Sigmoid colon (tissue), 7 donors: ENCODE results near the gene ZSWIM8. TPM values are rescaled to one million over a fixed set of nuclear protein-coding genes. Genes with fewer than 3 reads are reported as not detected.

Experiments
- DNase-seq: peaks from one replicate; pipeline ENCODE4 v3.0.0-alpha.2; 2019
- H3K27ac ChIP-seq, 4 donors: fragments of 200-600 bp; sonication (generic); one replicate each; pipeline ENCODE4 v1.5.1; 2016 to 2019; ENCODE audit warnings: mild to moderate bottlenecking in 1 of 4
- H3K27me3 ChIP-seq, 3 donors: fragments of 200-600 bp; sonication (generic); one replicate each; pipeline ENCODE4 v1.5.1; 2019; ENCODE audit warnings: mild to moderate bottlenecking in 1 of 3
- H3K36me3 ChIP-seq, 4 donors: fragments of 200-600 bp; sonication (generic); one replicate each; pipeline ENCODE4 v1.5.1; 2016 to 2019
- H3K4me1 ChIP-seq, 4 donors: fragments of 200-600 bp; sonication (generic); one replicate each; pipeline ENCODE4 v1.5.1; 2017 to 2019
- H3K4me3 ChIP-seq, 4 donors: fragments of 200-600 bp; sonication (generic); one replicate each; pipeline ENCODE4 v1.5.1; 2017 to 2019; ENCODE audit warnings: mild to moderate bottlenecking in 2 of 4, moderate library complexity in 1 of 4
- H3K9me3 ChIP-seq, 4 donors: fragments of 200-600 bp in 3 of 4; sonication (generic) in 3 of 4; one replicate each; pipeline versions ENCODE4 v1.5.1 to v1.6.1; 2013 to 2019
- EP300 ChIP-seq, 4 donors: sonication (generic); formaldehyde crosslinking; IDR thresholded peaks; one replicate each; pipeline ENCODE4 v1.6.1; 2017; ENCODE audit warnings: antibody characterized with exemption in 4 of 4
- POLR2A ChIP-seq, 2 donors: fragments of 450-650 bp; IDR thresholded peaks; one replicate each; pipeline ENCODE4 v1.6.1; 2016; ENCODE audit warnings: antibody characterized with exemption in 2 of 2, mild to moderate bottlenecking in 2 of 2, moderate library complexity in 2 of 2
- POLR2AphosphoS5 ChIP-seq, 4 donors: sonication (generic); formaldehyde crosslinking; IDR thresholded peaks; one replicate each; pipeline ENCODE4 v1.6.1; 2017; ENCODE audit warnings: antibody characterized with exemption in 4 of 4
- WGBS, 2 donors: extraction: QIAGEN DNeasy Blood & Tissue Kit; methylation state at CpG; one replicate each; pipeline ENCODE4 v1.1.7; 2013; 5-methylcytosine and 5-hydroxymethylcytosine counted together
- intact Hi-C: fragments of 100-400 bp; cut with DNase I; formaldehyde crosslinking; loops from one replicate; pipeline ENCODE4 v1.15.1; 2023
- polyA plus RNA-seq, 3 donors: library from polyadenylated mRNA; stranded (reverse); fragments of 200-250 nt; gene quantifications; one replicate each; pipeline ENCODE4 v1.2.3, GENCODE V29; 2013
- total RNA-seq, 4 donors: library from RNA; depleted of rRNA; stranded (reverse); fragments of >200 nt; gene quantifications; one replicate each; pipeline ENCODE4 v1.1.0, GENCODE V29; 2016
- TF ChIP-seq, protein P1 (sequence below), 4 experiments: fragments of 450-650 bp in 3 of 4; fragments of 200-600 bp in 1 of 4; IDR thresholded peaks; one replicate each; pipeline ENCODE4 v1.5.1; 2016 to 2019; ENCODE audit warnings: antibody characterized with exemption in 4 of 4, mild to moderate bottlenecking in 3 of 4, moderate library complexity in 2 of 4
- donor health status: healthy with polysubstance abuse.
- donor health status: Bipolar disorder and iron deficiency.
- donor health status: healthy.

Gene ZSWIM8
- total and polyA plus RNA-seq, 7 donors = 34.8 to 138 (median 61.8) TPM

DNA sequence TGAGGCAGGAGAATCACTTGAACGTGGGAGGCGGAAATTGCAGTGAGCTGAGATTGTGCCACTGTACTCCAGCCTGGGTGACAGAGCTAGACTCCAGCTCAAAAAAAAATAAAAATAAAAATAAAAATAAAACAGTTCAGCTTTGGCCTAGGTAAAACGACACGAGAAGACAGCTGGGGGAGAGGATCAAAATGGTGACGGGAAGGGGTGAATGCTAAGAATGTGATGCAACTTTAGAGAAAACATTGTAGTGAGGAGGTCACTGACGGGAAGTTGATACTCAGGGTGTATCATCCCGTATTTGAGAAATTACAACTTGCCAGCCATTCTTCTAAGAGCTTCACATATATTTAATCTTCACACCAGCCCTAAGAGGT lies 24.9 kb downstream of the ZSWIM8 start:
- Histone ChIP-seq H3K27me3 (no peaks in the 10 kb centered on the region), H3K27ac (peak overlapping the region; percentile 89 to 99 (median 95)), H3K36me3 (peaks cover 20 to 66% (median 45%) of the 10 kb centered on the region in 4 donors), H3K4me1 (peaks cover 0 to 39% (median 26%) of the 10 kb centered on the region in 4 donors), H3K9me3 (no peaks in the 10 kb centered on the region), H3K4me3 (peak overlapping the region; percentile 61 to 98 (median 84))
- 67 to 82% methylated on average over 7 of the region's 7 CpGs for WGBS, 2 donors
- intact Hi-C loops = loop anchor here (2.0 kb wide), 1 partner anchor 26 kb away; the partner anchor contains the start of gene ZSWIM8
- no peak for DNase-seq
- TF ChIP-seq POLR2A (IDR thresholded peaks at IDR 0.05) = no peak
- TF ChIP-seq EP300 (IDR thresholded peaks at IDR 0.05) = no peak
- no peak for TF ChIP-seq POLR2AphosphoS5 (IDR thresholded peaks at IDR 0.05)
- TF ChIP-seq, protein P1, sequence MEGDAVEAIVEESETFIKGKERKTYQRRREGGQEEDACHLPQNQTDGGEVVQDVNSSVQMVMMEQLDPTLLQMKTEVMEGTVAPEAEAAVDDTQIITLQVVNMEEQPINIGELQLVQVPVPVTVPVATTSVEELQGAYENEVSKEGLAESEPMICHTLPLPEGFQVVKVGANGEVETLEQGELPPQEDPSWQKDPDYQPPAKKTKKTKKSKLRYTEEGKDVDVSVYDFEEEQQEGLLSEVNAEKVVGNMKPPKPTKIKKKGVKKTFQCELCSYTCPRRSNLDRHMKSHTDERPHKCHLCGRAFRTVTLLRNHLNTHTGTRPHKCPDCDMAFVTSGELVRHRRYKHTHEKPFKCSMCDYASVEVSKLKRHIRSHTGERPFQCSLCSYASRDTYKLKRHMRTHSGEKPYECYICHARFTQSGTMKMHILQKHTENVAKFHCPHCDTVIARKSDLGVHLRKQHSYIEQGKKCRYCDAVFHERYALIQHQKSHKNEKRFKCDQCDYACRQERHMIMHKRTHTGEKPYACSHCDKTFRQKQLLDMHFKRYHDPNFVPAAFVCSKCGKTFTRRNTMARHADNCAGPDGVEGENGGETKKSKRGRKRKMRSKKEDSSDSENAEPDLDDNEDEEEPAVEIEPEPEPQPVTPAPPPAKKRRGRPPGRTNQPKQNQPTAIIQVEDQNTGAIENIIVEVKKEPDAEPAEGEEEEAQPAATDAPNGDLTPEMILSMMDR (IDR thresholded peaks at IDR 0.05) = no peak

DNA sequence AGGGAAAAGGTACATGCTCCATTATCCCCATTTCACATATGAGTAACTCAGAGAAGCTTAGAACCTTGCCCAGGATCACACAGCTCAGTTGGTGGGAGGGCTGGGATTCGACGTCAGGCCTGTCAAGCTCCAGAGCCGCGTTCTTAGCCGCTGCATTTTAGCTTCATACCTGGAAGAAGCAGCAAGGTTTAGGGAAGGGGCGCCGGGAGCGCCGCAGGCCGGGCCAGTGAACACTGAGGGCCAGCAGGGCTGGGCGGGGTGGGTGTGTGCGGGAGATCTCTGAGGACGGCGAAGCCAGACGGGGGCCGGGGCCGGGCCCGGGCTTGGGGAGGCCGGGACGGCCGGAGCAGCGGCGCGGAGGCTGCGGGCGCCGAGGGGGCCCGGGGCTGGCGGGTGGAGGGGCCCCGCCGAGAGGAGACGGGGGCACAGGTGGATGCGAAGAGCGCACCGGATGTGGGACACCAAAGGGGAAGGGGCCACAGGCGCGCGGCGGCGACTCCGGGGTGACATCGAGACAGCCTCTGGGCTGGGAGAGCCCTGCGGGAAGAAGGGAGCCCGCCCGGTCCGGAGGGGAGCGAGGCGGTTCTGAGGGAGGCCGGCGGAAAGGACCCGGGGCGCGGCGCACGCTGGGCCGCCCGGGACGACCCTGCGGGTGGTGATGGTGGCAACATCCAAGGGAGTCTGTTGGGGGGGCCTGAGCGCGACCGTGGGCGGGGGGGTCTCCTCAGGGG lies 25.5 kb downstream of the ZSWIM8 start:
- no peaks in the 10 kb centered on the region for H3K27me3 ChIP-seq
- intact Hi-C loops = loop anchor here (2.0 kb wide), 1 partner anchor 26 kb away; the partner anchor contains the start of gene ZSWIM8
- peak overlapping the region; percentile 89 to 99 (median 95) for H3K27ac ChIP-seq
- WGBS, 2 donors = 1% methylated on average over 63 of the region's 63 CpGs
- TF ChIP-seq EP300 (IDR thresholded peaks at IDR 0.05) (no peak), POLR2AphosphoS5 (IDR thresholded peaks at IDR 0.05) (no peak), POLR2A (IDR thresholded peaks at IDR 0.05) (no peak)
- TF ChIP-seq, protein P1 (IDR thresholded peaks at IDR 0.05) = no peak
- H3K4me3 ChIP-seq = peak overlapping the region; percentile 61 to 98 (median 84)
- DNase-seq = no peak
- H3K4me1 ChIP-seq = peaks cover 0 to 39% (median 26%) of the 10 kb centered on the region in 4 donors
- peaks cover 20 to 66% (median 44%) of the 10 kb centered on the region in 4 donors for H3K36me3 ChIP-seq
- H3K9me3 ChIP-seq = no peaks in the 10 kb centered on the region

DNA sequence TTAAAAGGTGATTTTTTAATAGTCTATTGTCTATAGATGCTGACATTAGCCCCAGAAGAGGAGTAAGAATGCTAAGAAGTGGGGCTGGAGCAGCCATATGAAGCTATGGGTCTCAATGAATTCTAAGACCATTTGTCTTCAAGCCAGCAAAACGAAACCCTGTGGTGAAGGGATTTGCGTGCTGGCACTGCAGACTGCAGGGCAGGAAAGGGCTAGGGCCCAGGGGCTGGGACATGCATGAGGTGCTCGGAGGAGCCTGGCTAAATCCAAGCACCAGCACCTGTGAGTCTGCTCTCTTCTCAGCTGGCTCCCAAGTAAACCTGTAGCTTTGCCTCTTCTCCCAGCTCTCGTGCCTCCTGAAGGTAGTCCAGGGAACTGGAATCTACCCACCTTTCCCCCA lies 27.3 kb downstream of the ZSWIM8 start:
- 91 to 94% methylated on average over 4 of the region's 4 CpGs for WGBS, 2 donors
- no peak overlapping the region for H3K4me3 ChIP-seq
- peak overlapping the region; percentile 70 to 99 (median 95) for H3K27ac ChIP-seq
- no peak for TF ChIP-seq POLR2A (IDR thresholded peaks at IDR 0.05)
- peak in 1 of 4 donors; percentile 3 for TF ChIP-seq POLR2AphosphoS5 (IDR thresholded peaks at IDR 0.05)
- DNase-seq = no peak
- peaks cover 20 to 66% (median 42%) of the 10 kb centered on the region in 4 donors for H3K36me3 ChIP-seq
- H3K4me1 ChIP-seq = peaks cover 0 to 34% (median 27%) of the 10 kb centered on the region in 4 donors
- no peaks in the 10 kb centered on the region for H3K9me3 ChIP-seq
- no peaks in the 10 kb centered on the region for H3K27me3 ChIP-seq
- intact Hi-C loops = no loop called here

DNA sequence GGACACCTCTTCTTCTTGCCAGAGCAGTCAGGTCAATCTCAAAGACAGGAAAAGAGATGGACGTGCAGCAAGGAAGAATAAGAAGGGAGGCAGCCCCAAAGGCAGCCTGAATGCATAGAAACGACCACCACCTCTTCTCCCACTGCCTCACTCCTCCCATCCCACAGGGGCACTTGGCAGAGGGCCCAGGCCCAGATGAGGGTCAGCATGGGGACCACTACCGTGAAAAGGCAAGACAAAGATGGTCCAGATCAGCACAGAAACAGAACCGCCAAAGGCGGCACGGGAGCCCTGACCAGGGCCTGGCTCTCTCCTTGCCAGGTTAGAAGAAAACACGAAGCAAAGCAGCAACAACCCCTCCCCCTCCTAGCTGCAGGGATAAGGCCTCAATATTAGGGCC lies 27.9 kb downstream of the ZSWIM8 start:
- DNase-seq = no peak
- intact Hi-C loops = no loop called here
- peak overlapping the region in 1 of 4 donors; percentile 96 for H3K27ac ChIP-seq
- no peak overlapping the region for H3K4me3 ChIP-seq
- peaks cover 15 to 66% (median 39%) of the 10 kb centered on the region in 4 donors for H3K36me3 ChIP-seq
- H3K9me3 ChIP-seq = no peaks in the 10 kb centered on the region
- H3K4me1 ChIP-seq = peaks cover 0 to 37% (median 27%) of the 10 kb centered on the region in 4 donors
- H3K27me3 ChIP-seq = no peaks in the 10 kb centered on the region
- 86 to 88% methylated on average over 7 of the region's 7 CpGs for WGBS, 2 donors
- TF ChIP-seq EP300 (IDR thresholded peaks at IDR 0.05) (no peak), POLR2AphosphoS5 (IDR thresholded peaks at IDR 0.05) (no peak), POLR2A (IDR thresholded peaks at IDR 0.05) (no peak)
- TF ChIP-seq, protein P1 (IDR thresholded peaks at IDR 0.05) = no peak

DNA sequence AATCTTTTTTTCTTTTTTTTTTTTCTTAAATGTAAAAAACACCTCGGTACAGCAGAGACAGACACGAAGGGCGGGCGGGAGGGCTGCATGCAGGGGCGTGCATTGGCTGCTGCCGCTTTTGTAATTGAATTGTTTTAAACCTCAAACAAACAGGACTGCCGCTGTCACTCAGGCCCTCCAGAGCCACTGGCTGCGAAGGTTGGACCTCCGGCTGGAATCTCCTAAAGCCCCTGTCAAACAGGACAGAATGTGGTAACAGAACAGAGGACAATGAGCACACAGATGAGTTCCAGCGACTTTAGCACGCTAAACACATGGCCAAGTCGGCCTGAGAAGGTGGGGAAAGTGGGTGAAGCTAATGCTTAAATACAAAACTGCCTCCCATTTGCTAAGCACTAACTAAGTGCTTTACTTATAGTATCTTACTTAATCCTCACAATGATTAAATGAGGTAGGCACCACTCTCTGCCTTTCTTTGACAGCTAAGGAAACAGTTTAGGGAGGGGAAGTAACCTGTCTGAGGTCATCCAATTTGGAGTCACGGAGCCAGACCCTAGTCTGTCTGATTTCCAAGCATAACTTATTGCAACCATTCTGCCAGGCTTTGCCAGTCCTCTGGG lies 29.0 kb downstream of the ZSWIM8 start:
- peaks cover 0 to 36% (median 28%) of the 10 kb centered on the region in 4 donors for H3K4me1 ChIP-seq
- 91 to 93% methylated on average over 13 of the region's 13 CpGs for WGBS, 2 donors

More for the DNA sequence above, 29.0 kb downstream of the ZSWIM8 start:
- no peak for DNase-seq
- Histone ChIP-seq H3K27ac (no peak overlapping the region), H3K4me3 (no peak overlapping the region), H3K9me3 (no peaks in the 10 kb centered on the region), H3K36me3 (peaks cover 15 to 69% (median 40%) of the 10 kb centered on the region in 4 donors), H3K27me3 (no peaks in the 10 kb centered on the region)
- TF ChIP-seq POLR2A (IDR thresholded peaks at IDR 0.05) (no peak), EP300 (IDR thresholded peaks at IDR 0.05) (no peak), POLR2AphosphoS5 (IDR thresholded peaks at IDR 0.05) (no peak)
- TF ChIP-seq, protein P1 (IDR thresholded peaks at IDR 0.05) = no peak
- intact Hi-C loops = no loop called here
